ENCODE results near the gene PRRC2C. TPM values are rescaled to one million over a fixed set of nuclear protein-coding genes. Genes with fewer than 3 reads are reported as not detected.
A peak's percentile ranks its signal among the peaks of the same experiment; 100 is the strongest.

PRRC2C gene
- total RNA-seq, 4 donors from 2014 or later: 96.1 to 181 (median 104) TPM

- TF ChIP-seq POLR2A (IDR thresholded peaks at IDR 0.05) (no peak), CTCF (IDR thresholded peaks at IDR 0.05) (no peak), POLR2AphosphoS5 (IDR thresholded peaks at IDR 0.05) (no peak), EP300 (IDR thresholded peaks at IDR 0.05) (no peak)
- H3K4me3 ChIP-seq: no peak overlapping the region
- no peaks in the 10 kb centered on the region for H3K4me1 ChIP-seq
- whole genome bisulfite sequencing: 90% methylated on average over 7 of the region's 7 CpGs
- H3K27ac ChIP-seq: no peak overlapping the region
- H3K27me3 ChIP-seq: no peaks in the 10 kb centered on the region
- H3K9me3 ChIP-seq: no peaks in the 10 kb centered on the region
- no peaks in the 10 kb centered on the region for H3K36me3 ChIP-seq
- no peak for DNase-seq (ENCODE audit: low spot score in 2 of 2)
These were observed 13.1 kb upstream of the PRRC2C start for GRCh38 chr1:171472183-171472647.

GRCh38 chr1:171476829-171477228 lies 8.5 kb upstream of the PRRC2C start:
- Histone ChIP-seq H3K27ac (no peak overlapping the region), H3K4me1 (no peaks in the 10 kb centered on the region), H3K9me3 (no peaks in the 10 kb centered on the region), H3K4me3 (no peak overlapping the region), H3K36me3 (no peaks in the 10 kb centered on the region), H3K27me3 (no peaks in the 10 kb centered on the region)
- 83% methylated on average over 1 of the region's 1 CpG for WGBS
- DNase-seq (ENCODE audit: low spot score in 2 of 2): no peak
- TF ChIP-seq EP300 (IDR thresholded peaks at IDR 0.05): no peak
- no peak for TF ChIP-seq POLR2AphosphoS5 (IDR thresholded peaks at IDR 0.05)
- no peak for TF ChIP-seq POLR2A (IDR thresholded peaks at IDR 0.05)
- TF ChIP-seq CTCF (IDR thresholded peaks at IDR 0.05): no peak

- TF ChIP-seq EP300 (IDR thresholded peaks at IDR 0.05): no peak
- TF ChIP-seq POLR2AphosphoS5 (IDR thresholded peaks at IDR 0.05): no peak
- TF ChIP-seq POLR2A (IDR thresholded peaks at IDR 0.05): no peak
- no peak for TF ChIP-seq CTCF (IDR thresholded peaks at IDR 0.05)
- no peak for DNase-seq (ENCODE audit: low spot score in 2 of 2)
- Histone ChIP-seq H3K27ac (no peak overlapping the region), H3K4me1 (no peaks in the 10 kb centered on the region), H3K36me3 (no peaks in the 10 kb centered on the region), H3K9me3 (no peaks in the 10 kb centered on the region), H3K4me3 (no peak overlapping the region), H3K27me3 (no peaks in the 10 kb centered on the region)
- 100% methylated on average over 1 of the region's 1 CpG for WGBS
These were observed 7.5 kb upstream of the PRRC2C start for GRCh38 chr1:171477804-171478203.

GRCh38 chr1:171480035-171480434 lies 5.3 kb upstream of the PRRC2C start:
- Histone ChIP-seq H3K9me3 (no peaks in the 10 kb centered on the region), H3K4me3 (no peak overlapping the region), H3K27me3 (no peaks in the 10 kb centered on the region), H3K36me3 (no peaks in the 10 kb centered on the region), H3K4me1 (peaks cover 8% of the 10 kb centered on the region), H3K27ac (no peak overlapping the region)
- DNase-seq (ENCODE audit: low spot score in 2 of 2): no peak
- 62% methylated on average over 2 of the region's 2 CpGs for WGBS
- TF ChIP-seq POLR2A (IDR thresholded peaks at IDR 0.05) (no peak), EP300 (IDR thresholded peaks at IDR 0.05) (no peak), POLR2AphosphoS5 (IDR thresholded peaks at IDR 0.05) (no peak), CTCF (IDR thresholded peaks at IDR 0.05) (no peak)

GRCh38 chr1:171484760-171485374 lies 463 bp upstream of the PRRC2C start:
- peak overlapping the region; percentile 100 for H3K4me3 ChIP-seq
- peak overlapping the region; percentile 99 for H3K27ac ChIP-seq
- H3K4me1 ChIP-seq: peaks cover 45% of the 10 kb centered on the region
- peak in 1 of 2 donors; percentile 67 for TF ChIP-seq CTCF (IDR thresholded peaks at IDR 0.05)
- no peak for TF ChIP-seq POLR2AphosphoS5 (IDR thresholded peaks at IDR 0.05)
- no peaks in the 10 kb centered on the region for H3K9me3 ChIP-seq
- no peaks in the 10 kb centered on the region for H3K36me3 ChIP-seq
- no peak for DNase-seq (ENCODE audit: low spot score in 2 of 2)
- H3K27me3 ChIP-seq: no peaks in the 10 kb centered on the region
- WGBS: 23% methylated on average over 6 of the region's 6 CpGs
